ENCODE data around the gene DGKB.

DNA sequence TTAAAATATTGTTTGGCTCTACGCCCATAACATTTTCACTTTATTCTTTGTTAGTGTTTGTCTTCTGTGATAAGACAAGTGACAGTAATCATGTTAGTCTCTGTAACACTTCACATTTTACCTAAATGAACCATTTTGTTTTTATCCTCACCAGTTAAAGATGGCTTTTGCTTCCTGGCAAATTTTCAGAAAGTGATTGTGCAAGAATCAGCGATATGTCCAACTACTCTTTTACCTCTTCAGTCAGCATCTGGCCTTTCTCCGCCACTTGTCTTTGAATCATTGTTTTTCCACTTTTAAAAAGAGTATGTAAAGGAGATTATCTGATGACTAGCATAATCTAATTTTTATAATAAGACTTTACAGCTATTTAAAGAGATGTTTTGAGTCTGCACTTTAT is 3.5 kb downstream of the DGKB start:
- TF ChIP-seq, protein P1, sequence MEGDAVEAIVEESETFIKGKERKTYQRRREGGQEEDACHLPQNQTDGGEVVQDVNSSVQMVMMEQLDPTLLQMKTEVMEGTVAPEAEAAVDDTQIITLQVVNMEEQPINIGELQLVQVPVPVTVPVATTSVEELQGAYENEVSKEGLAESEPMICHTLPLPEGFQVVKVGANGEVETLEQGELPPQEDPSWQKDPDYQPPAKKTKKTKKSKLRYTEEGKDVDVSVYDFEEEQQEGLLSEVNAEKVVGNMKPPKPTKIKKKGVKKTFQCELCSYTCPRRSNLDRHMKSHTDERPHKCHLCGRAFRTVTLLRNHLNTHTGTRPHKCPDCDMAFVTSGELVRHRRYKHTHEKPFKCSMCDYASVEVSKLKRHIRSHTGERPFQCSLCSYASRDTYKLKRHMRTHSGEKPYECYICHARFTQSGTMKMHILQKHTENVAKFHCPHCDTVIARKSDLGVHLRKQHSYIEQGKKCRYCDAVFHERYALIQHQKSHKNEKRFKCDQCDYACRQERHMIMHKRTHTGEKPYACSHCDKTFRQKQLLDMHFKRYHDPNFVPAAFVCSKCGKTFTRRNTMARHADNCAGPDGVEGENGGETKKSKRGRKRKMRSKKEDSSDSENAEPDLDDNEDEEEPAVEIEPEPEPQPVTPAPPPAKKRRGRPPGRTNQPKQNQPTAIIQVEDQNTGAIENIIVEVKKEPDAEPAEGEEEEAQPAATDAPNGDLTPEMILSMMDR (IDR thresholded peaks at IDR 0.05; ENCODE audit: control extremely low read depth in 1 of 3, insufficient read depth in 1 of 3, low read depth in 1 of 3, low read length in 3 of 3): no peak
- no peak for TF ChIP-seq TBP (IDR thresholded peaks at IDR 0.05; ENCODE audit: low read depth, low read length)

All from H1 (cell line).